K562 (cell line): ENCODE measurements around the gene RGS6. TPM values are rescaled to one million over a fixed set of nuclear protein-coding genes. Genes with fewer than 3 reads are reported as not detected.

Source experiments
- ATAC-seq: fragments of 200-7000 bp; cut with Tn5 transposase; 3 replicates; pipeline ENCODE4 v1.9.1; 2020; ENCODE audit warnings: moderate library complexity
- BruUV-seq: library from RNA; stranded (reverse); fragments of 400-500 nt; replicated peaks from 2 replicates; lab custom pipeline; 2021; lab: Mats Ljungman, UMichigan
- CTCF ChIA-PET: fragments of 300-600 bp; formaldehyde crosslinking; extraction: SDS; loops from one replicate; lab custom pipeline; 2021; ENCODE audit warnings: low intra/inter-chr PET ratio; lab: Yijun Ruan, JAX
- POLR2A ChIA-PET: fragments of 300-600, 350-650 bp; sonication (Branson Sonifier 250); formaldehyde crosslinking; extraction: SDS; loops from one replicate; lab custom pipeline; 2021; ENCODE audit warnings: antibody characterized with exemption, inconsistent platforms; lab: Yijun Ruan, JAX
- DNase-seq, 4 experiments: peaks; one replicate each; pipeline versions ENCODE4 v3.0.0 to v3.0.0-alpha.2; 2011 to 2018; ENCODE audit warnings: low spot score in 3 of 4, mixed read lengths in 3 of 4; ENCODE audit errors: extremely low read depth in 1 of 4
- FAIRE-seq: peaks from 2 replicates; lab custom pipeline; 2011; peaks lifted over from hg19 to GRCh38; lab: Jason Lieb, UNC
- H2AFZ ChIP-seq: 2 replicates; pipeline ENCODE4 v1.6.0; 2011; ENCODE audit warnings: low read depth, low read length, control low read depth, inconsistent platforms
- H3K27ac ChIP-seq: fragments of 200-600 bp; 3 replicates; pipeline ENCODE4 v1.8.0; 2011; ENCODE audit warnings: low read depth, mild to moderate bottlenecking, control low read depth, inconsistent platforms, low read length, moderate library complexity, mixed read lengths; ENCODE audit errors: extremely low read depth
- H3K27me3 ChIP-seq, 2 experiments: fragments of 300-600 bp in 1 of 2; 2 replicates in 1 of 2; 3 replicates in 1 of 2; pipeline versions ENCODE4 v1.6.0 to v1.8.0; 2011; ENCODE audit warnings: inconsistent platforms in 2 of 2, low read length in 2 of 2, mild to moderate bottlenecking in 1 of 2, mixed read lengths in 1 of 2, moderate library complexity in 1 of 2; ENCODE audit not compliant: control insufficient read depth in 2 of 2, insufficient read depth in 2 of 2
- H3K36me3 ChIP-seq: fragments of 300-600 bp; 3 replicates; pipeline ENCODE4 v1.8.0; 2011; ENCODE audit warnings: mild to moderate bottlenecking, low read length, inconsistent platforms; ENCODE audit not compliant: control insufficient read depth, insufficient read depth
- H3K4me1 ChIP-seq, 2 experiments: fragments of 200-600 bp in 1 of 2; replicated peaks in 1 of 2; 2 replicates in 1 of 2; 3 replicates in 1 of 2; pipeline versions ENCODE4 v1.5.1 to v1.8.0; 2011; ENCODE audit warnings: inconsistent platforms in 2 of 2, low read length in 2 of 2, mild to moderate bottlenecking in 1 of 2, mixed read lengths in 1 of 2, moderate library complexity in 1 of 2; ENCODE audit not compliant: control insufficient read depth in 2 of 2, insufficient read depth in 2 of 2
- H3K4me2 ChIP-seq: 2 replicates; pipeline ENCODE4 v1.6.1; 2011; ENCODE audit warnings: low read length, control low read depth, inconsistent platforms, mixed read lengths; ENCODE audit not compliant: insufficient read depth
- H3K4me3 ChIP-seq: fragments of 200-600 bp; sonication (generic), shearing (Covaris generic); 2 replicates; pipeline ENCODE4 v1.5.1; 2016; ENCODE audit warnings: control low read depth, inconsistent platforms
- H3K79me2 ChIP-seq: fragments of 200-600 bp; 3 replicates; pipeline ENCODE4 v1.8.0; 2011; ENCODE audit warnings: low read length, inconsistent platforms; ENCODE audit not compliant: control insufficient read depth, insufficient read depth
- H3K9ac ChIP-seq, 2 experiments: 2 replicates each; pipeline versions ENCODE4 v1.6.0 to v1.6.1; 2011; ENCODE audit warnings: low read depth in 2 of 2, low read length in 2 of 2, control low read depth in 1 of 2, inconsistent platforms in 1 of 2, mild to moderate bottlenecking in 1 of 2, mixed read lengths in 1 of 2; ENCODE audit not compliant: insufficient read depth in 1 of 2
- H3K9me1 ChIP-seq: one replicate; pipeline ENCODE4 v1.6.0; 2011; ENCODE audit warnings: inconsistent platforms, mild to moderate bottlenecking, low read length, moderate library complexity; ENCODE audit not compliant: control insufficient read depth, insufficient read depth
- H3K9me3 ChIP-seq: replicated peaks from 2 replicates; pipeline ENCODE4 v1.5.1; 2011; ENCODE audit warnings: low read depth, low read length, inconsistent platforms; ENCODE audit not compliant: control insufficient read depth, insufficient read depth
- H4K20me1 ChIP-seq: replicated peaks from 2 replicates; pipeline ENCODE4 v1.6.1; 2011; ENCODE audit warnings: low read length, inconsistent platforms, mixed read lengths; ENCODE audit not compliant: control insufficient read depth, insufficient read depth
- CTCF ChIP-seq, 3 experiments: IDR thresholded peaks in 2 of 3; conservative IDR thresholded peaks in 1 of 3; 2 replicates each; pipeline ENCODE4 v1.5.1; 2011 to 2012; ENCODE audit warnings: low read length in 3 of 3, mild to moderate bottlenecking in 3 of 3, control low read depth in 2 of 3, improper control_type of control experiment in 1 of 3, inconsistent platforms in 1 of 3, low read depth in 1 of 3, mixed read lengths in 1 of 3, moderate library complexity in 1 of 3; ENCODE audit not compliant: insufficient read depth in 2 of 3
- POLR2AphosphoS5 ChIP-seq: IDR thresholded peaks from 2 replicates; pipeline ENCODE4 v1.6.1; 2011; ENCODE audit warnings: mild to moderate bottlenecking, low read depth, low read length, moderate library complexity; ENCODE audit not compliant: control insufficient read depth, insufficient read depth
- SPI1 ChIP-seq: IDR thresholded peaks from 2 replicates; pipeline ENCODE4 v1.6.1; 2011; ENCODE audit warnings: low read depth, low read length, control low read depth, borderline replicate concordance
- ZNF436 ChIP-seq: fragments of 250-450, 450-650 bp; sonication (Bioruptor Pico); formaldehyde crosslinking; IDR thresholded peaks from 2 replicates; pipeline ENCODE4 v1.7.0; 2020; ENCODE audit warnings: mild to moderate bottlenecking
- WGBS: fragments of 100-300 bp; shearing (Covaris generic); methylation state at CpG from one replicate; pipeline ENCODE4 v1.1.6; 2016; ENCODE audit warnings: low coverage, mixed read lengths; ENCODE audit not compliant: insufficient coverage; ENCODE audit errors: missing lambda C conversion rate; 5-methylcytosine and 5-hydroxymethylcytosine counted together
- in situ Hi-C: fragments of 300-500 bp; cut with MboI; formaldehyde crosslinking; loops from 4 replicates; pipeline ENCODE4 v1.15.0; 2018; ENCODE audit warnings: inconsistent platforms, mixed read lengths
- intact Hi-C: fragments of 100-400 bp; cut with micrococcal nuclease; formaldehyde crosslinking; loops from 2 replicates; pipeline ENCODE4 v1.14.2; 2022
- polyA plus RNA-seq, 8 experiments: library from polyadenylated mRNA; depleted of rRNA in 4 of 8; stranded (reverse) in 5 of 8; unstranded in 3 of 8; fragments of >200 nt; fragmentation: Nextera tagmentation in 2 of 8; fragmentation: Illumina TruSeq in 1 of 8; extraction: Ambion mirVana in 2 of 8; extraction: Trizol in 1 of 8; gene quantifications; 2 replicates each; pipeline versions ENCODE4 v1.2.1 to v1.2.3, GENCODE V29; 2011 to 2014; ENCODE audit warnings: inconsistent platforms in 1 of 8, missing spikeins in 1 of 8
- total RNA-seq, 7 experiments: library from RNA; depleted of rRNA in 6 of 7; stranded (reverse); fragments of >200 nt in 6 of 7; fragmentation: Illumina TruSeq in 2 of 7; extraction: Trizol in 2 of 7; gene quantifications; 2 replicates each; pipeline versions ENCODE4 v1.2.1 to v1.2.3, GENCODE V29; 2011 to 2021; ENCODE audit warnings: low replicate concordance in 1 of 7

Gene RGS6
- total and polyA plus RNA-seq, 9 of the 15 experiments (the other 6 are each of a cell fraction or from before 2014, with no cell fraction given): not detected

- no peaks in the 10 kb centered on the region for H3K9me1 ChIP-seq
- in situ Hi-C loops (loop anchor here (10.0 to 25.0 kb wide), 2 partner anchors 719 to 946 kb away; partner anchors contain the start of genes NUMB and PAPLN), intact Hi-C loops (loop anchor here (2.0 to 10.0 kb wide), 3 partner anchors 301 to 959 kb away; no protein-coding TSS in a partner anchor)
- ChIA-PET CTCF (interaction anchor here (0.6 to 2.6 kb wide), 7 partner anchors 12 to 956 kb away, joined by 3 to 23 read pairs (median 4); no protein-coding TSS in a partner anchor), POLR2A (interaction anchor here (0.5 to 1.1 kb wide), 4 partner anchors 59 to 748 kb away, joined by 3 to 5 read pairs (median 3); no protein-coding TSS in a partner anchor)
- H3K9me3 ChIP-seq: no peaks in the 10 kb centered on the region
- BruUV-seq: no TSS peak
- H2AFZ ChIP-seq: no peak overlapping the region
- DNase-seq: no peak
- H3K4me3 ChIP-seq: no peak overlapping the region
- no peak overlapping the region for H3K4me2 ChIP-seq
- no peak for FAIRE-seq
- no peaks in the 10 kb centered on the region; a peak in 1 of 5 replicates for H3K4me1 ChIP-seq
- H4K20me1 ChIP-seq: no peaks in the 10 kb centered on the region
- TF ChIP-seq POLR2AphosphoS5 (no peak), CTCF (IDR thresholded peaks at IDR 0.05 in 2 of 3, conservative IDR thresholded peaks at IDR 0.05 in 1 of 3; ENCODE audit: insufficient read depth in 2 of 3, low read depth in 1 of 3, low read length in 3 of 3) (peak; percentile 14 to 44 (median 15); a peak in 4 of 6 replicates), SPI1 (peak; percentile 89), ZNF436 (CRISPR knock-in tag) (no peak)
- no peak overlapping the region for H3K27ac ChIP-seq
- no peaks in the 10 kb centered on the region; a peak in 1 of 5 replicates for H3K27me3 ChIP-seq
- ATAC-seq: peak; percentile 55
- H3K9ac ChIP-seq: no peak overlapping the region
- no peaks in the 10 kb centered on the region for H3K79me2 ChIP-seq
- 13% methylated on average over 4 of the region's 11 CpGs for WGBS
- no peaks in the 10 kb centered on the region for H3K36me3 ChIP-seq
These were observed 583.8 kb downstream of the RGS6 start for GRCh38 chr14:72515779-72516770.
